Neural progenitor cell (in vitro differentiated cells): Measurements from ENCODE around the gene ADK. TPM values are rescaled to one million over a fixed set of nuclear protein-coding genes. Genes with fewer than 3 reads are reported as not detected.

ENCODE experiments used
- DNase-seq: peaks from one replicate; pipeline ENCODE4 v3.0.0-alpha.2; 2016; ENCODE audit warnings: low spot score
- H2AFZ ChIP-seq: fragments of 200-600 bp; sonication (generic); replicated peaks from 2 replicates; pipeline ENCODE4 v1.6.1; 2016; ENCODE audit warnings: antibody characterized with exemption
- H3F3A ChIP-seq: fragments of 200-600 bp; sonication (generic); 2 replicates; pipeline ENCODE4 v1.6.1; 2016; ENCODE audit warnings: antibody characterized with exemption, low read depth
- H3K27ac ChIP-seq: fragments of 200-600 bp; sonication (generic); 2 replicates; pipeline ENCODE4 v1.5.1; 2016; ENCODE audit warnings: mild to moderate bottlenecking
- H3K27me3 ChIP-seq: fragments of 200-600 bp; sonication (generic); 2 replicates; pipeline ENCODE4 v1.6.1; 2016; ENCODE audit warnings: mild to moderate bottlenecking, moderate library complexity
- H3K36me3 ChIP-seq: fragments of 200-600 bp; sonication (generic); 2 replicates; pipeline ENCODE4 v1.5.1; 2016
- H3K4me1 ChIP-seq: fragments of 200-600 bp; sonication (generic); 2 replicates; pipeline ENCODE4 v1.6.1; 2016; ENCODE audit warnings: mixed run types
- H3K4me2 ChIP-seq: fragments of 200-600 bp; sonication (generic); 2 replicates; pipeline ENCODE4 v1.6.1; 2016
- H3K4me3 ChIP-seq: fragments of 200-600 bp; sonication (generic); 2 replicates; pipeline ENCODE4 v1.5.1; 2016
- H3K79me2 ChIP-seq: fragments of 200-600 bp; sonication (generic); 2 replicates; pipeline ENCODE4 v1.6.1; 2016; ENCODE audit warnings: low read depth
- H3K9ac ChIP-seq: fragments of 200-600 bp; sonication (generic); 2 replicates; pipeline ENCODE4 v1.6.1; 2016
- H3K9me3 ChIP-seq: fragments of 200-600 bp; sonication (generic); 2 replicates; pipeline ENCODE4 v1.5.1; 2016; ENCODE audit warnings: low read depth
- H4K20me1 ChIP-seq: fragments of 200-600 bp; sonication (generic); 2 replicates; pipeline ENCODE4 v1.6.1; 2016; ENCODE audit warnings: low read depth
- H3K27ac Mint-ChIP-seq: 3 replicates; pipeline ENCODE4 v1.8.0; 2021; ENCODE audit warnings: mixed read lengths
- H3K27me3 Mint-ChIP-seq: 2 replicates; pipeline ENCODE4 v1.8.0; 2022; ENCODE audit warnings: low read depth, mild to moderate bottlenecking, inconsistent platforms, moderate library complexity, mixed read lengths; ENCODE audit not compliant: insufficient read depth
- H3K36me3 Mint-ChIP-seq: 3 replicates; pipeline ENCODE4 v1.8.0; 2021; ENCODE audit warnings: mixed read lengths
- H3K4me1 Mint-ChIP-seq: 3 replicates; pipeline ENCODE4 v1.8.0; 2021; ENCODE audit warnings: mixed read lengths
- H3K4me3 Mint-ChIP-seq: 3 replicates; pipeline ENCODE4 v1.8.0; 2021; ENCODE audit warnings: mild to moderate bottlenecking, moderate library complexity, mixed read lengths
- H3K9me3 Mint-ChIP-seq: 3 replicates; pipeline ENCODE4 v1.8.0; 2020; ENCODE audit warnings: mixed read lengths
- CTCF ChIP-seq: fragments of 200-600 bp; sonication (generic); IDR thresholded peaks from 2 replicates; pipeline ENCODE4 v1.5.1; 2017; ENCODE audit warnings: antibody characterized with exemption, mild to moderate bottlenecking
- EZH2 ChIP-seq: fragments of 200-600 bp; sonication (generic); IDR thresholded peaks from 2 replicates; pipeline ENCODE4 v1.6.1; 2017; ENCODE audit warnings: antibody characterized with exemption, mild to moderate bottlenecking, moderate library complexity
- EZH2phosphoT487 ChIP-seq: fragments of 200-600 bp; sonication (generic); IDR thresholded peaks from 2 replicates; pipeline ENCODE4 v1.6.1; 2017; ENCODE audit warnings: antibody characterized with exemption
- total RNA-seq: library from RNA; depleted of rRNA; stranded (reverse); fragments of >200 nt; gene quantifications from 2 replicates; pipeline ENCODE4 v1.2.3, GENCODE V29; 2015; ENCODE audit warnings: low replicate concordance

Gene ADK
- total RNA-seq, 1 donor from 2014 or later: 50.9 TPM

GRCh38 chr10:74337330-74338016 lies 186.5 kb downstream of the ADK start:
- H3K4me3 ChIP-seq: no peak overlapping the region
- no peak for DNase-seq
- Mint-ChIP-seq H3K27ac (no peak overlapping the region), H3K4me1 (no peaks in the 10 kb centered on the region), H3K4me3 (no peak overlapping the region), H3K27me3 (no peaks in the 10 kb centered on the region), H3K36me3 (no peaks in the 10 kb centered on the region), H3K9me3 (no peaks in the 10 kb centered on the region)
- no peaks in the 10 kb centered on the region for H3K27me3 ChIP-seq
- no peaks in the 10 kb centered on the region for H3K4me1 ChIP-seq
- no peak for TF ChIP-seq CTCF
- TF ChIP-seq EZH2phosphoT487: no peak
- no peak for TF ChIP-seq EZH2
- H3K9me3 ChIP-seq: no peaks in the 10 kb centered on the region
- H3F3A ChIP-seq: no peaks in the 10 kb centered on the region
- no peak overlapping the region for H3K4me2 ChIP-seq
- no peaks in the 10 kb centered on the region for H3K79me2 ChIP-seq
- no peak overlapping the region for H3K27ac ChIP-seq
- H3K36me3 ChIP-seq: no peaks in the 10 kb centered on the region
- no peak overlapping the region for H2AFZ ChIP-seq
- H4K20me1 ChIP-seq: no peaks in the 10 kb centered on the region
- H3K9ac ChIP-seq: no peak overlapping the region

GRCh38 chr10:74342991-74343390 lies 192.0 kb downstream of the ADK start:
- Mint-ChIP-seq H3K9me3 (peaks cover 12% of the 10 kb centered on the region), H3K4me1 (no peaks in the 10 kb centered on the region), H3K27ac (no peak overlapping the region), H3K27me3 (peaks cover 2% of the 10 kb centered on the region), H3K4me3 (no peak overlapping the region), H3K36me3 (peaks cover 11% of the 10 kb centered on the region)
- H3K9me3 ChIP-seq: no peaks in the 10 kb centered on the region
- H3K36me3 ChIP-seq: no peaks in the 10 kb centered on the region
- no peaks in the 10 kb centered on the region for H3K4me1 ChIP-seq
- H3F3A ChIP-seq: no peaks in the 10 kb centered on the region
- H3K27ac ChIP-seq: no peak overlapping the region
- no peaks in the 10 kb centered on the region for H4K20me1 ChIP-seq
- H3K9ac ChIP-seq: no peak overlapping the region
- no peak for DNase-seq
- H3K27me3 ChIP-seq: no peaks in the 10 kb centered on the region
- TF ChIP-seq CTCF (no peak), EZH2phosphoT487 (no peak), EZH2 (no peak)
- no peak overlapping the region for H3K4me2 ChIP-seq
- no peak overlapping the region for H2AFZ ChIP-seq
- H3K79me2 ChIP-seq: no peaks in the 10 kb centered on the region
- no peak overlapping the region for H3K4me3 ChIP-seq

- Histone ChIP-seq H3F3A (no peaks in the 10 kb centered on the region), H3K4me2 (no peak overlapping the region), H3K4me3 (no peak overlapping the region), H3K27ac (no peak overlapping the region), H4K20me1 (no peaks in the 10 kb centered on the region), H3K9ac (no peak overlapping the region), H3K36me3 (no peaks in the 10 kb centered on the region), H3K9me3 (no peaks in the 10 kb centered on the region), H3K4me1 (no peaks in the 10 kb centered on the region), H3K79me2 (no peaks in the 10 kb centered on the region), H2AFZ (no peak overlapping the region), H3K27me3 (no peaks in the 10 kb centered on the region)
- H3K9me3 Mint-ChIP-seq: peaks cover 13% of the 10 kb centered on the region
- TF ChIP-seq EZH2: no peak
- TF ChIP-seq CTCF: no peak
- TF ChIP-seq EZH2phosphoT487: no peak
- no peak overlapping the region for H3K4me3 Mint-ChIP-seq
- no peak overlapping the region for H3K27ac Mint-ChIP-seq
- peaks cover 2% of the 10 kb centered on the region for H3K27me3 Mint-ChIP-seq
- DNase-seq: no peak
- H3K36me3 Mint-ChIP-seq: peaks cover 16% of the 10 kb centered on the region
- no peaks in the 10 kb centered on the region for H3K4me1 Mint-ChIP-seq
Measured at GRCh38 chr10:74343804-74344203, 192.8 kb downstream of the ADK start.
